ENCODE results near the gene ZDHHC14. TPM values are rescaled to one million over a fixed set of nuclear protein-coding genes. Genes with fewer than 3 reads are reported as not detected.

Gene ZDHHC14
- total and polyA plus RNA-seq, 2 experiments from 2014 or later: 3.0 to 7.4 TPM

GRCh38 chr6:157534977-157535339 lies 154.0 kb downstream of the ZDHHC14 start:
- Histone ChIP-seq H3K36me3 (ENCODE audit: insufficient read depth) (no peaks in the 10 kb centered on the region), H3K4me2 (peak overlapping the region; percentile 31; the same call in 1 of the 2 replicates), H3F3A (replicated peaks; ENCODE audit: low read depth) (no peaks in the 10 kb centered on the region), H3K4me3 (no peak overlapping the region), H3K4me1 (ENCODE audit: insufficient read depth) (peaks cover 60% of the 10 kb centered on the region), H3K9me2 (ENCODE audit: insufficient read depth) (peaks cover 5% of the 10 kb centered on the region; the same call in 1 of the 2 replicates), H3K79me2 (replicated peaks; ENCODE audit: insufficient read depth) (no peaks in the 10 kb centered on the region), H3K27ac (ENCODE audit: low read depth) (no peak overlapping the region), H4K20me1 (replicated peaks; ENCODE audit: insufficient read depth) (no peaks in the 10 kb centered on the region), H2AFZ (peak overlapping the region; percentile 11; the same call in 1 of the 2 replicates), H3K27me3 (ENCODE audit: insufficient read depth) (no peaks in the 10 kb centered on the region)
- ATAC-seq (peak; percentile 5; the same call in 1 of the 3 replicates), DNase-seq (ENCODE audit: low spot score) (peak; percentile 16)
- no peak for TF ChIP-seq ZNF462 (CRISPR knock-in tag; IDR thresholded peaks at IDR 0.05)
- TF ChIP-seq STAT1 (IDR thresholded peaks at IDR 0.05; ENCODE audit: unreplicated experiment): no peak
- 0 out of 3 replicates have a peak, but pooled peaks cover 3% of the 10 kb centered on the region for H3K36me3 Mint-ChIP-seq (ENCODE audit: low read depth)
- H3K4me3 Mint-ChIP-seq: 0 out of 3 replicates have a peak overlapping the region, but pooled peaks have one; percentile 11
- H3K4me1 Mint-ChIP-seq: peaks cover 58% of the 10 kb centered on the region
- no peak overlapping the region for H3K27ac Mint-ChIP-seq
- H3K27me3 Mint-ChIP-seq (ENCODE audit: insufficient read depth, low read depth, poor library complexity): peaks cover 11% of the 10 kb centered on the region
- H3K9me3 Mint-ChIP-seq: no peaks in the 10 kb centered on the region; the same call in 2 of the 3 replicates

- TF ChIP-seq CREB1 (CRISPR knock-in tag; IDR thresholded peaks at IDR 0.05; ENCODE audit: low read depth) (no peak), EZH2 (IDR thresholded peaks at IDR 0.05; ENCODE audit: low read depth, unreplicated experiment) (no peak), NANOG (IDR thresholded peaks at IDR 0.05; ENCODE audit: borderline replicate concordance) (no peak), ZNF331 (CRISPR knock-in tag; IDR thresholded peaks at IDR 0.05; ENCODE audit: low read depth) (no peak), ETS1 (IDR thresholded peaks at IDR 0.05) (no peak)
- H3K9me3 Mint-ChIP-seq: no peaks in the 10 kb centered on the region; the same call in 2 of the 3 replicates
- no peak for ATAC-seq
- Histone ChIP-seq H3F3A (replicated peaks; ENCODE audit: low read depth) (no peaks in the 10 kb centered on the region), H3K27ac (ENCODE audit: low read depth) (no peak overlapping the region), H3K4me1 (ENCODE audit: insufficient read depth) (peaks cover 53% of the 10 kb centered on the region), H3K4me2 (peak overlapping the region; percentile 31; the same call in 1 of the 2 replicates), H3K4me3 (no peak overlapping the region), H2AFZ (peak overlapping the region; percentile 11; the same call in 1 of the 2 replicates), H3K36me3 (ENCODE audit: insufficient read depth) (no peaks in the 10 kb centered on the region), H3K27me3 (ENCODE audit: insufficient read depth) (no peaks in the 10 kb centered on the region), H3K79me2 (replicated peaks; ENCODE audit: insufficient read depth) (no peaks in the 10 kb centered on the region), H4K20me1 (replicated peaks; ENCODE audit: insufficient read depth) (no peaks in the 10 kb centered on the region), H3K9me2 (ENCODE audit: insufficient read depth) (peaks cover 5% of the 10 kb centered on the region; the same call in 1 of the 2 replicates)
- 0 out of 3 replicates have a peak overlapping the region, but pooled peaks have one; percentile 11 for H3K4me3 Mint-ChIP-seq
- H3K4me1 Mint-ChIP-seq: peaks cover 56% of the 10 kb centered on the region
- no peak for DNase-seq (ENCODE audit: low spot score)
- 0 out of 3 replicates have a peak, but pooled peaks cover 3% of the 10 kb centered on the region for H3K36me3 Mint-ChIP-seq (ENCODE audit: low read depth)
- H3K27me3 Mint-ChIP-seq (ENCODE audit: insufficient read depth, low read depth, poor library complexity): peaks cover 11% of the 10 kb centered on the region
- no peak overlapping the region for H3K27ac Mint-ChIP-seq
Measured at GRCh38 chr6:157535340-157536222, 154.6 kb downstream of the ZDHHC14 start.
